HepG2 (cell line): ENCODE results near the gene MT1A. TPM values are rescaled to one million over a fixed set of nuclear protein-coding genes. Genes with fewer than 3 reads are reported as not detected.

ENCODE experiments used
- AGO1 ChIP-seq: fragments of 200-400 bp; formaldehyde crosslinking; IDR thresholded peaks from 2 replicates; pipeline ENCODE4 v1.6.1; 2017; ENCODE audit warnings: mild to moderate bottlenecking, low read depth, low read length, moderate library complexity; ENCODE audit not compliant: poor library complexity, severe bottlenecking
- CBX1 ChIP-seq: IDR thresholded peaks from one replicate; pipeline ENCODE4 v1.6.1; 2016; ENCODE audit warnings: antibody characterized with exemption, low read depth
- CREM ChIP-seq, 2 experiments: sonication (generic) in 1 of 2; formaldehyde crosslinking in 1 of 2; IDR thresholded peaks; 2 replicates each; pipeline versions ENCODE4 v1.4.0 to v1.6.1; 2016 to 2020; ENCODE audit warnings: antibody characterized with exemption in 1 of 2, mild to moderate bottlenecking in 1 of 2, missing genetic modification reagents in 1 of 2
- GMEB1 ChIP-seq: sonication (generic); formaldehyde crosslinking; IDR thresholded peaks from 2 replicates; pipeline ENCODE4 v1.5.1; 2020; ENCODE audit warnings: missing genetic modification reagents, mild to moderate bottlenecking, borderline replicate concordance
- NFYB ChIP-seq: sonication (generic); formaldehyde crosslinking; IDR thresholded peaks from 2 replicates; pipeline ENCODE4 v1.4.0; 2020; ENCODE audit warnings: missing genetic modification reagents
- RFX5 ChIP-seq: IDR thresholded peaks from 2 replicates; pipeline ENCODE4 v1.6.1; 2011; ENCODE audit warnings: low read depth, low read length, improper control_type of control experiment
- SATB2 ChIP-seq: sonication (generic); formaldehyde crosslinking; IDR thresholded peaks from 2 replicates; pipeline ENCODE4 v1.5.0; 2020; ENCODE audit warnings: missing genetic modification reagents
- TRAFD1 ChIP-seq: sonication (generic); formaldehyde crosslinking; IDR thresholded peaks from 2 replicates; pipeline ENCODE4 v1.5.1; 2020; ENCODE audit warnings: missing genetic modification reagents, mild to moderate bottlenecking, borderline replicate concordance
- USF2 ChIP-seq, 2 experiments: sonication (generic) in 1 of 2; formaldehyde crosslinking in 1 of 2; IDR thresholded peaks; 2 replicates each; pipeline versions ENCODE4 v1.5.1 to v1.6.1; 2011 to 2020; ENCODE audit warnings: borderline replicate concordance in 1 of 2, low read depth in 1 of 2, low read length in 1 of 2, mild to moderate bottlenecking in 1 of 2, missing genetic modification reagents in 1 of 2, moderate library complexity in 1 of 2
- ZBTB10 ChIP-seq: sonication (generic); formaldehyde crosslinking; IDR thresholded peaks from 2 replicates; pipeline ENCODE4 v1.4.0; 2020; ENCODE audit warnings: missing genetic modification reagents, borderline replicate concordance
- ZFYVE20 ChIP-seq: sonication (generic); formaldehyde crosslinking; IDR thresholded peaks from 2 replicates; pipeline ENCODE4 v1.8.0; 2023; ENCODE audit warnings: low read depth, mild to moderate bottlenecking, moderate library complexity, missing genetic modification reagents, borderline replicate concordance
- ZNF33B ChIP-seq: sonication (generic); formaldehyde crosslinking; IDR thresholded peaks from 2 replicates; pipeline ENCODE4 v1.5.1; 2020; ENCODE audit warnings: mild to moderate bottlenecking, missing genetic modification reagents
- ZNF451 ChIP-seq: sonication (generic); formaldehyde crosslinking; IDR thresholded peaks from 2 replicates; pipeline ENCODE4 v1.5.0; 2020; ENCODE audit warnings: mild to moderate bottlenecking, missing genetic modification reagents
- ZNF7 ChIP-seq: IDR thresholded peaks from 2 replicates; pipeline ENCODE4 v1.6.1; 2016; ENCODE audit warnings: missing biosample characterization, missing genetic modification reagents
- ZNF710 ChIP-seq: sonication (generic); formaldehyde crosslinking; IDR thresholded peaks from 2 replicates; pipeline ENCODE4 v1.5.0; 2020; ENCODE audit warnings: mild to moderate bottlenecking, missing genetic modification reagents, borderline replicate concordance
- polyA plus RNA-seq, 8 experiments: library from polyadenylated mRNA; depleted of rRNA in 3 of 8; stranded (reverse) in 7 of 8; unstranded in 1 of 8; fragments of >200 nt; fragmentation: Illumina TruSeq in 4 of 8; extraction: Trizol in 4 of 8; gene quantifications; 2 replicates each; pipeline versions ENCODE4 v1.2.1 to v1.2.3, GENCODE V29; 2011 to 2016; ENCODE audit warnings: low read depth in 4 of 8, missing spikeins in 1 of 8, mixed read lengths in 1 of 8; ENCODE audit not compliant: insufficient read depth in 1 of 8
- total RNA-seq, 5 experiments: library from RNA; depleted of rRNA; stranded (reverse); fragments of >200 nt; fragmentation: Illumina TruSeq; extraction: Trizol; gene quantifications; 2 replicates each; pipeline ENCODE4 v1.2.3, GENCODE V29; 2016; ENCODE audit warnings: low read depth in 1 of 5

MT1A gene
- total and polyA plus RNA-seq, 2 of the 13 experiments (the other 11 are each of a cell fraction or from before 2014, with no cell fraction given), result 8.3 to 10.4 TPM

GRCh38 chr16:56667581-56668571 is 29.4 kb downstream of the MT1A start, which contains the start of gene MT1G (continued):
- no peak for TF ChIP-seq CREM (IDR thresholded peaks at IDR 0.05)
- no peak for TF ChIP-seq CREM (CRISPR knock-in tag; IDR thresholded peaks at IDR 0.05)
- TF ChIP-seq AGO1, result no peak
- no peak for TF ChIP-seq ZNF710
- TF ChIP-seq ZNF7 (CRISPR knock-in tag), result no peak
- TF ChIP-seq USF2 (IDR thresholded peaks at IDR 0.05; ENCODE audit: low read depth, low read length), result no peak
- no peak for TF ChIP-seq USF2 (CRISPR knock-in tag; IDR thresholded peaks at IDR 0.05; ENCODE audit: borderline replicate concordance)
- TF ChIP-seq CBX1, result peak; percentile 31
- 0 out of 2 replicates have a peak, but pooled peaks have one; percentile 14 for TF ChIP-seq NFYB
- no peak for TF ChIP-seq SATB2
- no peak for TF ChIP-seq RFX5
- TF ChIP-seq ZNF33B (CRISPR knock-in tag), result peak; percentile 85; the same call in 1 of the 2 replicates
- 0 out of 2 replicates have a peak, but pooled peaks have one; percentile 45 for TF ChIP-seq TRAFD1 (CRISPR knock-in tag)
- TF ChIP-seq ZBTB10, result no peak
- 0 out of 2 replicates have a peak, but pooled peaks have one; percentile 83 for TF ChIP-seq ZNF451 (CRISPR knock-in tag)
- TF ChIP-seq GMEB1 (CRISPR knock-in tag), result 0 out of 2 replicates have a peak, but pooled peaks have one; percentile 53
- no peak for TF ChIP-seq ZFYVE20
